HCT116 (cell line): Measurements from ENCODE around the gene KCNG1.

Source experiments
- CEBPB ChIP-seq: IDR thresholded peaks from 2 replicates; pipeline ENCODE4 v1.6.1; 2012; ENCODE audit warnings: low read depth
- EZH2 ChIP-seq: fragments of 200-600 bp; sonication (generic); IDR thresholded peaks from 2 replicates; pipeline ENCODE4 v1.6.1; 2017; ENCODE audit warnings: antibody characterized with exemption, mixed run types
- EZH2phosphoT487 ChIP-seq: fragments of 200-600 bp; IDR thresholded peaks from 2 replicates; pipeline ENCODE4 v1.6.1; 2018; ENCODE audit warnings: antibody characterized with exemption, borderline replicate concordance
- POLR2A ChIP-seq: IDR thresholded peaks from 2 replicates; pipeline ENCODE4 v1.7.0; 2011; ENCODE audit warnings: borderline replicate concordance; ENCODE audit not compliant: insufficient read depth, insufficient read length; ENCODE audit errors: extremely low read depth
- POLR2AphosphoS5 ChIP-seq: IDR thresholded peaks from 2 replicates; pipeline ENCODE4 v1.6.1; 2011; ENCODE audit warnings: mild to moderate bottlenecking, low read depth, low read length, moderate library complexity
- SP1 ChIP-seq: IDR thresholded peaks from 2 replicates; pipeline ENCODE4 v1.6.1; 2012; ENCODE audit warnings: low read depth
- SRF ChIP-seq: IDR thresholded peaks from 2 replicates; pipeline ENCODE4 v1.6.1; 2012; ENCODE audit warnings: low read depth
- YY1 ChIP-seq: IDR thresholded peaks from 2 replicates; pipeline ENCODE4 v1.6.1; 2011; ENCODE audit warnings: low read length, low read depth, moderate library complexity, mild to moderate bottlenecking; ENCODE audit not compliant: insufficient replicate concordance; ENCODE audit errors: extremely low read depth
- ZFX ChIP-seq: fragments of 450-650 bp; IDR thresholded peaks from 2 replicates; pipeline ENCODE4 v1.6.1; 2017
- ZNF274 ChIP-seq: fragments of 200-500 bp; sonication (Bioruptor generic); IDR thresholded peaks from 2 replicates; pipeline ENCODE4 v1.6.1; 2014; ENCODE audit warnings: mild to moderate bottlenecking, low read depth, low read length, inconsistent platforms
- TF ChIP-seq, protein P1 (sequence below), 3 experiments: fragments of 200-600 bp in 1 of 3; sonication (generic) in 1 of 3; IDR thresholded peaks in 2 of 3; conservative IDR thresholded peaks in 1 of 3; 2 replicates each; pipeline ENCODE4 v1.5.1; 2012 to 2017; ENCODE audit warnings: low read depth in 2 of 3, low read length in 2 of 3, antibody characterized with exemption in 1 of 3, borderline replicate concordance in 1 of 3, control low read depth in 1 of 3, mild to moderate bottlenecking in 1 of 3, mixed read lengths in 1 of 3, mixed run types in 1 of 3, moderate library complexity in 1 of 3; ENCODE audit not compliant: insufficient read depth in 1 of 3
- TF ChIP-seq, protein P2 (sequence below): IDR thresholded peaks from 2 replicates; pipeline ENCODE4 v1.6.1; 2012; ENCODE audit warnings: low read depth
- TF ChIP-seq, protein P3 (sequence below): IDR thresholded peaks from 2 replicates; pipeline ENCODE4 v1.6.1; 2012

DNA sequence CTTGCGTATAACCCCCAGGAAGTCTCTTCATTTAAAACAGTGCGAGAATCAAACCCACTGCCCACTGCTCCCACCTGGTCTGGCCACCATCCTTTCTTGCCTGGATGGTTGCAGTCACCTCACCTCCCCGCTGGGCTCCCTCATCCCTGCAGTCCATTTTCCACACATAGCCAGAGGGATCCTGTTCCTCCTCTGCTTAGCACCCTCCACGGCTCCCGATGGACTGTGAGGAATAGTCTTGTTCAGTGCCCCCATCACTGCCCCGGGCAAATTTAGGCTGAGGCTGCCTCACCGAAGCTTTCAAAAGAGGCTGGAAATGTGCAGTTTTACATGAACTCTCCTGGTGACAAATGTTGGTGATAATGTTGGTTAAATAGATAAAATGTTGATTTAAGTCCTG, 17.7 kb downstream of the KCNG1 start:
- TF ChIP-seq POLR2AphosphoS5 (no peak), POLR2A (no peak), ZFX (no peak), ZNF274 (no peak), CEBPB (no peak), SRF (no peak), SP1 (no peak), EZH2phosphoT487 (no peak), EZH2 (no peak), YY1 (no peak)
- TF ChIP-seq, protein P1, sequence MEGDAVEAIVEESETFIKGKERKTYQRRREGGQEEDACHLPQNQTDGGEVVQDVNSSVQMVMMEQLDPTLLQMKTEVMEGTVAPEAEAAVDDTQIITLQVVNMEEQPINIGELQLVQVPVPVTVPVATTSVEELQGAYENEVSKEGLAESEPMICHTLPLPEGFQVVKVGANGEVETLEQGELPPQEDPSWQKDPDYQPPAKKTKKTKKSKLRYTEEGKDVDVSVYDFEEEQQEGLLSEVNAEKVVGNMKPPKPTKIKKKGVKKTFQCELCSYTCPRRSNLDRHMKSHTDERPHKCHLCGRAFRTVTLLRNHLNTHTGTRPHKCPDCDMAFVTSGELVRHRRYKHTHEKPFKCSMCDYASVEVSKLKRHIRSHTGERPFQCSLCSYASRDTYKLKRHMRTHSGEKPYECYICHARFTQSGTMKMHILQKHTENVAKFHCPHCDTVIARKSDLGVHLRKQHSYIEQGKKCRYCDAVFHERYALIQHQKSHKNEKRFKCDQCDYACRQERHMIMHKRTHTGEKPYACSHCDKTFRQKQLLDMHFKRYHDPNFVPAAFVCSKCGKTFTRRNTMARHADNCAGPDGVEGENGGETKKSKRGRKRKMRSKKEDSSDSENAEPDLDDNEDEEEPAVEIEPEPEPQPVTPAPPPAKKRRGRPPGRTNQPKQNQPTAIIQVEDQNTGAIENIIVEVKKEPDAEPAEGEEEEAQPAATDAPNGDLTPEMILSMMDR (IDR thresholded peaks at IDR 0.05 in 2 of 3, conservative IDR thresholded peaks at IDR 0.05 in 1 of 3; ENCODE audit: borderline replicate concordance in 1 of 3, insufficient read depth in 1 of 3, low read depth in 2 of 3, low read length in 2 of 3): no peak
- TF ChIP-seq, protein P2, sequence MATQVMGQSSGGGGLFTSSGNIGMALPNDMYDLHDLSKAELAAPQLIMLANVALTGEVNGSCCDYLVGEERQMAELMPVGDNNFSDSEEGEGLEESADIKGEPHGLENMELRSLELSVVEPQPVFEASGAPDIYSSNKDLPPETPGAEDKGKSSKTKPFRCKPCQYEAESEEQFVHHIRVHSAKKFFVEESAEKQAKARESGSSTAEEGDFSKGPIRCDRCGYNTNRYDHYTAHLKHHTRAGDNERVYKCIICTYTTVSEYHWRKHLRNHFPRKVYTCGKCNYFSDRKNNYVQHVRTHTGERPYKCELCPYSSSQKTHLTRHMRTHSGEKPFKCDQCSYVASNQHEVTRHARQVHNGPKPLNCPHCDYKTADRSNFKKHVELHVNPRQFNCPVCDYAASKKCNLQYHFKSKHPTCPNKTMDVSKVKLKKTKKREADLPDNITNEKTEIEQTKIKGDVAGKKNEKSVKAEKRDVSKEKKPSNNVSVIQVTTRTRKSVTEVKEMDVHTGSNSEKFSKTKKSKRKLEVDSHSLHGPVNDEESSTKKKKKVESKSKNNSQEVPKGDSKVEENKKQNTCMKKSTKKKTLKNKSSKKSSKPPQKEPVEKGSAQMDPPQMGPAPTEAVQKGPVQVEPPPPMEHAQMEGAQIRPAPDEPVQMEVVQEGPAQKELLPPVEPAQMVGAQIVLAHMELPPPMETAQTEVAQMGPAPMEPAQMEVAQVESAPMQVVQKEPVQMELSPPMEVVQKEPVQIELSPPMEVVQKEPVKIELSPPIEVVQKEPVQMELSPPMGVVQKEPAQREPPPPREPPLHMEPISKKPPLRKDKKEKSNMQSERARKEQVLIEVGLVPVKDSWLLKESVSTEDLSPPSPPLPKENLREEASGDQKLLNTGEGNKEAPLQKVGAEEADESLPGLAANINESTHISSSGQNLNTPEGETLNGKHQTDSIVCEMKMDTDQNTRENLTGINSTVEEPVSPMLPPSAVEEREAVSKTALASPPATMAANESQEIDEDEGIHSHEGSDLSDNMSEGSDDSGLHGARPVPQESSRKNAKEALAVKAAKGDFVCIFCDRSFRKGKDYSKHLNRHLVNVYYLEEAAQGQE: no peak
- TF ChIP-seq, protein P3, sequence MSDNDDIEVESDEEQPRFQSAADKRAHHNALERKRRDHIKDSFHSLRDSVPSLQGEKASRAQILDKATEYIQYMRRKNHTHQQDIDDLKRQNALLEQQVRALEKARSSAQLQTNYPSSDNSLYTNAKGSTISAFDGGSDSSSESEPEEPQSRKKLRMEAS: no peak
